ENCODE data around the gene GRIK4. TPM values are rescaled to one million over a fixed set of nuclear protein-coding genes. Genes with fewer than 3 reads are reported as not detected.

Gene GRIK4
- total RNA-seq, 1 donor from 2014 or later = 4.5 TPM

GRCh38 chr11:120719348-120719747 is 207.8 kb downstream of the GRIK4 start:
- peaks cover 2% of the 10 kb centered on the region for H3K27me3 Mint-ChIP-seq (ENCODE audit: unreplicated experiment)
- H3K36me3 Mint-ChIP-seq (ENCODE audit: low read depth, unreplicated experiment) = peaks cover 4% of the 10 kb centered on the region
- TF ChIP-seq, protein P1, sequence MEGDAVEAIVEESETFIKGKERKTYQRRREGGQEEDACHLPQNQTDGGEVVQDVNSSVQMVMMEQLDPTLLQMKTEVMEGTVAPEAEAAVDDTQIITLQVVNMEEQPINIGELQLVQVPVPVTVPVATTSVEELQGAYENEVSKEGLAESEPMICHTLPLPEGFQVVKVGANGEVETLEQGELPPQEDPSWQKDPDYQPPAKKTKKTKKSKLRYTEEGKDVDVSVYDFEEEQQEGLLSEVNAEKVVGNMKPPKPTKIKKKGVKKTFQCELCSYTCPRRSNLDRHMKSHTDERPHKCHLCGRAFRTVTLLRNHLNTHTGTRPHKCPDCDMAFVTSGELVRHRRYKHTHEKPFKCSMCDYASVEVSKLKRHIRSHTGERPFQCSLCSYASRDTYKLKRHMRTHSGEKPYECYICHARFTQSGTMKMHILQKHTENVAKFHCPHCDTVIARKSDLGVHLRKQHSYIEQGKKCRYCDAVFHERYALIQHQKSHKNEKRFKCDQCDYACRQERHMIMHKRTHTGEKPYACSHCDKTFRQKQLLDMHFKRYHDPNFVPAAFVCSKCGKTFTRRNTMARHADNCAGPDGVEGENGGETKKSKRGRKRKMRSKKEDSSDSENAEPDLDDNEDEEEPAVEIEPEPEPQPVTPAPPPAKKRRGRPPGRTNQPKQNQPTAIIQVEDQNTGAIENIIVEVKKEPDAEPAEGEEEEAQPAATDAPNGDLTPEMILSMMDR (IDR thresholded peaks at IDR 0.05; ENCODE audit: unreplicated experiment) = no peak
- peaks cover 9% of the 10 kb centered on the region for H3K4me1 Mint-ChIP-seq (ENCODE audit: unreplicated experiment)
- H3K27ac Mint-ChIP-seq (ENCODE audit: unreplicated experiment) = no peak overlapping the region
- H3K4me3 Mint-ChIP-seq (ENCODE audit: unreplicated experiment) = no peak overlapping the region
- DNase-seq (ENCODE audit: low spot score) = no peak
- no peaks in the 10 kb centered on the region for H3K9me3 Mint-ChIP-seq (ENCODE audit: unreplicated experiment)

DNA sequence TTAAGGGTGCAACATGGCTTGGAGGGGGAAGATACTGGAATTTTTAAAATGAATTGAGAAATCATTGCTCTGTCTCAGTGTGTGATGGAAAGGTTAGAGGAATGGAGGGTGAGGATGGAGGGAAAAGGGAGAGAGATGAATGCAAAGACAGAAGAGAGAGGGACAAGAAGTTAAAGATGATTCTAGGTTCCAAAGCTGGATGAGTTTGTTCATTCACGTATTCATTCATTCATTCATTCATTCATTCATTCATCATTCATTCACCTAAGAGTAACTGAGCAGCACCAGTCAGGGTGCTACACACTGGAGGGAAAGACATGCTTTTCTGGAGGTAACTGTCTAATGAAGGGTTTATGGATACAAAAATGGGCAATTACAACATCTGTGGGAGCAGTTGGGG is 209.2 kb downstream of the GRIK4 start:
- H3K36me3 Mint-ChIP-seq (ENCODE audit: low read depth, unreplicated experiment) = peaks cover 8% of the 10 kb centered on the region
- no peak overlapping the region for H3K4me3 Mint-ChIP-seq (ENCODE audit: unreplicated experiment)
- H3K9me3 Mint-ChIP-seq (ENCODE audit: unreplicated experiment) = no peaks in the 10 kb centered on the region
- no peaks in the 10 kb centered on the region for H3K4me1 Mint-ChIP-seq (ENCODE audit: unreplicated experiment)
- H3K27ac Mint-ChIP-seq (ENCODE audit: unreplicated experiment) = no peak overlapping the region
- no peak for DNase-seq (ENCODE audit: low spot score)
- H3K27me3 Mint-ChIP-seq (ENCODE audit: unreplicated experiment) = peaks cover 4% of the 10 kb centered on the region
- TF ChIP-seq, protein P1 (IDR thresholded peaks at IDR 0.05; ENCODE audit: unreplicated experiment) = no peak

DNA sequence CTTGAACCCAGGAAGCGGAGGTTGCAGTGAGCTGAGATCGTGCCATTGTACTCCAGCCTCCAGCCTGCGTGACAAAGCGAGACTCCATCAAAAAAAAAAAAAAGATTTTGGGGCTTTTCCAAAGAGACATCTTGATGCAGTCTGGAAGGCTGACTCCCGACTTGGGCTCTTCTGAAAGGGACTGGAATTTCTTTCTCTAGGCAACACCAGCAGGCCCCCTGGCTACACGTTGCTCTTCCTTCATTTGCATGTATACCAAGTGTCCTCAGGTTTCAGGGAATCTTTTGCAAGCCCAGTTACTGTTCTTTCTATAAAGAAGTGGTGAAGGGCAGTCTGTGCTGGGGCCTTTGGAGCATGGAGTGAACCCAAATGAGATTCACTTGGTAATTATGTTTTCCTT is 211.0 kb downstream of the GRIK4 start:
- H3K27me3 Mint-ChIP-seq (ENCODE audit: unreplicated experiment) = peaks cover 4% of the 10 kb centered on the region
- H3K27ac Mint-ChIP-seq (ENCODE audit: unreplicated experiment) = no peak overlapping the region
- no peak for DNase-seq (ENCODE audit: low spot score)
- TF ChIP-seq, protein P1 (IDR thresholded peaks at IDR 0.05; ENCODE audit: unreplicated experiment) = no peak
- no peaks in the 10 kb centered on the region for H3K4me1 Mint-ChIP-seq (ENCODE audit: unreplicated experiment)
- peaks cover 8% of the 10 kb centered on the region for H3K36me3 Mint-ChIP-seq (ENCODE audit: low read depth, unreplicated experiment)
- H3K9me3 Mint-ChIP-seq (ENCODE audit: unreplicated experiment) = no peaks in the 10 kb centered on the region
- H3K4me3 Mint-ChIP-seq (ENCODE audit: unreplicated experiment) = no peak overlapping the region

GRCh38 chr11:120723751-120724150 is 212.2 kb downstream of the GRIK4 start:
- TF ChIP-seq, protein P1 (IDR thresholded peaks at IDR 0.05; ENCODE audit: unreplicated experiment) = no peak
- Mint-ChIP-seq H3K4me3 (ENCODE audit: unreplicated experiment) (no peak overlapping the region), H3K27ac (ENCODE audit: unreplicated experiment) (no peak overlapping the region), H3K9me3 (ENCODE audit: unreplicated experiment) (no peaks in the 10 kb centered on the region), H3K27me3 (ENCODE audit: unreplicated experiment) (peaks cover 4% of the 10 kb centered on the region), H3K4me1 (ENCODE audit: unreplicated experiment) (no peaks in the 10 kb centered on the region), H3K36me3 (ENCODE audit: low read depth, unreplicated experiment) (peaks cover 9% of the 10 kb centered on the region)
- no peak for DNase-seq (ENCODE audit: low spot score)

GRCh38 chr11:120727752-120728151 is 216.2 kb downstream of the GRIK4 start:
- H3K36me3 Mint-ChIP-seq (ENCODE audit: low read depth, unreplicated experiment) = peaks cover 10% of the 10 kb centered on the region

More at GRCh38 chr11:120727752-120728151, 216.2 kb downstream of the GRIK4 start:
- Mint-ChIP-seq H3K27ac (ENCODE audit: unreplicated experiment) (no peak overlapping the region), H3K4me3 (ENCODE audit: unreplicated experiment) (no peak overlapping the region), H3K4me1 (ENCODE audit: unreplicated experiment) (no peaks in the 10 kb centered on the region), H3K9me3 (ENCODE audit: unreplicated experiment) (no peaks in the 10 kb centered on the region), H3K27me3 (ENCODE audit: unreplicated experiment) (peaks cover 2% of the 10 kb centered on the region)
- DNase-seq (ENCODE audit: low spot score) = no peak
- TF ChIP-seq, protein P1 (IDR thresholded peaks at IDR 0.05; ENCODE audit: unreplicated experiment) = no peak
